Measurements from ENCODE around the gene MRPL12. TPM values are rescaled to one million over a fixed set of nuclear protein-coding genes. Genes with fewer than 3 reads are reported as not detected.

MRPL12 gene
- total and polyA plus RNA-seq, 8 donors, result 18.1 to 98.7 (median 27.4) TPM

GRCh38 chr17:81725439-81725838, 22.3 kb downstream of the MRPL12 start:
- FAIRE-seq (no peak), DNase-seq (no peak), ATAC-seq (no peak)
- Histone ChIP-seq H3K27ac (no peak overlapping the region), H3K27me3 (no peaks in the 10 kb centered on the region), H3K36me3 (no peaks in the 10 kb centered on the region), H3K4me3 (no peak overlapping the region), H3K4me1 (peaks cover 15 to 26% (median 21%) of the 10 kb centered on the region in 3 donors), H3K9me3 (no peaks in the 10 kb centered on the region)
- intact Hi-C loops (cut with DNase I), result no loop called here
- no peak for TF ChIP-seq CTCF (IDR thresholded peaks at IDR 0.05)
- 76 to 93% methylated on average over 9 of the region's 9 CpGs for WGBS, 2 donors

- DNase-seq, result peak in 4 of 6 donors; percentile 69 to 75 (median 73)
- peak; percentile 21 to 34 (median 28) for ATAC-seq
- no peaks in the 10 kb centered on the region for H3K9me3 ChIP-seq
- no peak overlapping the region for H3K27ac ChIP-seq
- no peaks in the 10 kb centered on the region for H3K36me3 ChIP-seq
- H3K4me1 ChIP-seq, result peaks cover 15 to 26% (median 21%) of the 10 kb centered on the region in 3 donors
- no peak for TF ChIP-seq CTCF (IDR thresholded peaks at IDR 0.05)
- H3K27me3 ChIP-seq, result no peaks in the 10 kb centered on the region
- no peak for FAIRE-seq
- H3K4me3 ChIP-seq, result no peak overlapping the region
- intact Hi-C loops (cut with DNase I), result no loop called here
- WGBS, 2 donors, result 25 to 28% methylated on average over 9 of the region's 9 CpGs
Observed at GRCh38 chr17:81726004-81726403, 22.8 kb downstream of the MRPL12 start.

- WGBS, 2 donors, result 33 to 35% methylated on average over 22 to 23 of the region's 23 CpGs
- intact Hi-C loops (cut with DNase I), result no loop called here
- DNase-seq (peak; percentile 63 to 71 (median 70)), ATAC-seq (peak; percentile 25 to 59 (median 46)), FAIRE-seq (no peak)
- no peak for TF ChIP-seq CTCF (IDR thresholded peaks at IDR 0.05)
- no peaks in the 10 kb centered on the region for H3K9me3 ChIP-seq
- H3K4me1 ChIP-seq, result peaks cover 13 to 24% (median 15%) of the 10 kb centered on the region in 3 donors
- no peak overlapping the region for H3K4me3 ChIP-seq
- no peaks in the 10 kb centered on the region for H3K36me3 ChIP-seq
- H3K27me3 ChIP-seq, result no peaks in the 10 kb centered on the region
- H3K27ac ChIP-seq, result peak overlapping the region in 3 of 4 donors; percentile 27 to 52 (median 35)
Observed at GRCh38 chr17:81727324-81728031, 24.3 kb downstream of the MRPL12 start.

- FAIRE-seq (no peak), DNase-seq (peak; percentile 75 to 96 (median 90)), ATAC-seq (peak; percentile 92 to 98 (median 95))
- peak; percentile 86 to 94 (median 90) for TF ChIP-seq CTCF (IDR thresholded peaks at IDR 0.05)
- Histone ChIP-seq H3K9me3 (no peaks in the 10 kb centered on the region), H3K36me3 (no peaks in the 10 kb centered on the region), H3K4me3 (no peak overlapping the region), H3K27ac (no peak overlapping the region), H3K27me3 (no peaks in the 10 kb centered on the region), H3K4me1 (peaks cover 0 to 3% (median 0%) of the 10 kb centered on the region in 3 donors)
- WGBS, 2 donors, result 32 to 37% methylated on average over 31 to 32 of the region's 32 CpGs
- intact Hi-C loops (cut with DNase I), result no loop called here
Observed at GRCh38 chr17:81733507-81734404, 30.6 kb downstream of the MRPL12 start.

Data from pancreas (tissue), 10 donors.